Measurements from ENCODE around the gene MAP7. TPM values are rescaled to one million over a fixed set of nuclear protein-coding genes. Genes with fewer than 3 reads are reported as not detected.

The MAP7 gene
- polyA plus RNA-seq, 1 donor from 2014 or later, result 5.1 TPM

- no peak overlapping the region for H2AFZ ChIP-seq (ENCODE audit: low read depth, low read length)
- no peaks in the 10 kb centered on the region for H3F3A ChIP-seq (ENCODE audit: insufficient read depth, low read length, poor library complexity, severe bottlenecking)
- H3K36me3 ChIP-seq (ENCODE audit: insufficient read depth, low read length), result no peaks in the 10 kb centered on the region
- H3K9me2 ChIP-seq (ENCODE audit: insufficient read depth, low read length), result no peaks in the 10 kb centered on the region
- no peaks in the 10 kb centered on the region for H3K27me3 ChIP-seq (ENCODE audit: insufficient read depth, low read depth, low read length)
- no peaks in the 10 kb centered on the region for H4K20me1 ChIP-seq (ENCODE audit: insufficient read depth)
- no peaks in the 10 kb centered on the region for H3K79me2 ChIP-seq (replicated peaks; ENCODE audit: insufficient read depth, low read length)
- H3K27ac ChIP-seq (ENCODE audit: low read length), result no peak overlapping the region
- no peaks in the 10 kb centered on the region for H3K9me3 ChIP-seq (ENCODE audit: low read length)
- no peak for TF ChIP-seq TAF1 (IDR thresholded peaks at IDR 0.05; ENCODE audit: low read depth)
- TF ChIP-seq SMC3 (conservative IDR thresholded peaks at IDR 0.05; ENCODE audit: poor library complexity), result no peak
- no peak for TF ChIP-seq CTCF (IDR thresholded peaks at IDR 0.05; ENCODE audit: poor library complexity, severe bottlenecking)
- TF ChIP-seq EZH2 (IDR thresholded peaks at IDR 0.05; ENCODE audit: borderline replicate concordance, insufficient read depth, low read length, poor library complexity, severe bottlenecking), result no peak
- no peak for TF ChIP-seq RAD21 (conservative IDR thresholded peaks at IDR 0.05)
- no peak for TF ChIP-seq REST (IDR thresholded peaks at IDR 0.05; ENCODE audit: borderline replicate concordance)
- TF ChIP-seq MXI1 (conservative IDR thresholded peaks at IDR 0.05; ENCODE audit: poor library complexity, severe bottlenecking), result no peak
- TF ChIP-seq EP300 (conservative IDR thresholded peaks at IDR 0.05; ENCODE audit: poor library complexity, severe bottlenecking), result no peak
- TF ChIP-seq POLR2AphosphoS5 (IDR thresholded peaks at IDR 0.05), result no peak
- no peak overlapping the region for H3K4me2 ChIP-seq (ENCODE audit: low read length)
- no peak overlapping the region for H3K4me3 ChIP-seq (ENCODE audit: low read length)
- H3K9ac ChIP-seq (ENCODE audit: low read length), result no peak overlapping the region
These were observed 20.8 kb upstream of the MAP7 start for GRCh38 chr6:136571065-136571464.

- H3K27me3 ChIP-seq (ENCODE audit: insufficient read depth, low read depth, low read length), result no peaks in the 10 kb centered on the region
- no peak overlapping the region for H2AFZ ChIP-seq (ENCODE audit: low read depth, low read length)
- H3K4me3 ChIP-seq (ENCODE audit: low read length), result no peak overlapping the region
- no peaks in the 10 kb centered on the region for H3K36me3 ChIP-seq (ENCODE audit: insufficient read depth, low read length)
- H3K9me2 ChIP-seq (ENCODE audit: insufficient read depth, low read length), result no peaks in the 10 kb centered on the region
- TF ChIP-seq SMC3 (conservative IDR thresholded peaks at IDR 0.05; ENCODE audit: poor library complexity) (no peak), TAF1 (IDR thresholded peaks at IDR 0.05; ENCODE audit: low read depth) (no peak), POLR2AphosphoS5 (IDR thresholded peaks at IDR 0.05) (no peak), EZH2 (IDR thresholded peaks at IDR 0.05; ENCODE audit: borderline replicate concordance, insufficient read depth, low read length, poor library complexity, severe bottlenecking) (no peak), REST (IDR thresholded peaks at IDR 0.05; ENCODE audit: borderline replicate concordance) (no peak), MXI1 (conservative IDR thresholded peaks at IDR 0.05; ENCODE audit: poor library complexity, severe bottlenecking) (no peak), EP300 (conservative IDR thresholded peaks at IDR 0.05; ENCODE audit: poor library complexity, severe bottlenecking) (no peak), RAD21 (conservative IDR thresholded peaks at IDR 0.05) (no peak), CTCF (IDR thresholded peaks at IDR 0.05; ENCODE audit: poor library complexity, severe bottlenecking) (no peak)
- H3K27ac ChIP-seq (ENCODE audit: low read length), result no peak overlapping the region
- no peaks in the 10 kb centered on the region for H4K20me1 ChIP-seq (ENCODE audit: insufficient read depth)
- no peak overlapping the region for H3K4me2 ChIP-seq (ENCODE audit: low read length)
- H3K79me2 ChIP-seq (replicated peaks; ENCODE audit: insufficient read depth, low read length), result no peaks in the 10 kb centered on the region
- no peaks in the 10 kb centered on the region for H3K9me3 ChIP-seq (ENCODE audit: low read length)
- no peaks in the 10 kb centered on the region for H3F3A ChIP-seq (ENCODE audit: insufficient read depth, low read length, poor library complexity, severe bottlenecking)
- H3K9ac ChIP-seq (ENCODE audit: low read length), result no peak overlapping the region
These were observed 17.9 kb upstream of the MAP7 start for GRCh38 chr6:136568129-136568528.

All from neural cell (in vitro differentiated cells).